ENCODE measurements around the gene SDS. TPM values are rescaled to one million over a fixed set of nuclear protein-coding genes. Genes with fewer than 3 reads are reported as not detected.

SDS gene
- total RNA-seq, 5 donors from 2014 or later (not counting 1 experiment from before 2014, with no cell fraction given) = 0.18 to 0.26 TPM; not detected in 3

- Mint-ChIP-seq H3K27ac (no peak overlapping the region), H3K27me3 (peaks cover 3 to 8% of the 10 kb centered on the region in 2 donors), H3K4me3 (no peak overlapping the region), H3K36me3 (no peaks in the 10 kb centered on the region), H3K9me3 (no peaks in the 10 kb centered on the region), H3K4me1 (no peaks in the 10 kb centered on the region)
- no peak overlapping the region for H3K4me3 ChIP-seq (ENCODE audit: control insufficient read depth in 1 of 2, extremely low read depth in 1 of 2, low read length in 1 of 2)
- no CpG with 5 or more reads among the region's 3 CpGs for WGBS (ENCODE audit: insufficient coverage)
- H3K27ac ChIP-seq (ENCODE audit: low read length) = no peak overlapping the region
- DNase-seq (no peak), ATAC-seq (replicated peaks in 1 of 4) (no peak)
- no peaks in the 10 kb centered on the region for H3K4me1 ChIP-seq (ENCODE audit: control insufficient read depth in 1 of 2, extremely low read depth in 1 of 2, insufficient read depth in 2 of 2, low read length in 2 of 2)
- no peaks in the 10 kb centered on the region for H3K9me3 ChIP-seq
- H3K36me3 ChIP-seq (ENCODE audit: control insufficient read depth in 2 of 2, extremely low read depth in 1 of 2, insufficient read depth in 1 of 2, low read length in 1 of 2) = no peaks in the 10 kb centered on the region
- POLR2A ChIA-PET = no interaction called here
- peaks cover 0 to 12% of the 10 kb centered on the region in 2 experiments for H3K27me3 ChIP-seq (replicated peaks in 1 of 2; ENCODE audit: control insufficient read depth in 2 of 2, extremely low read depth in 1 of 2, insufficient read depth in 2 of 2, low read length in 1 of 2)
- CTCF ChIA-PET = interaction anchor here in 1 of 2 donors (0.8 kb wide), 1 partner anchor 11 kb away, joined by 3 read pairs; no protein-coding TSS in a partner anchor
Observed at GRCh38 chr12:113347107-113347506, 56.6 kb downstream of the SDS start.

GRCh38 chr12:113346353-113346752 lies 57.3 kb downstream of the SDS start:
- Mint-ChIP-seq H3K27ac (no peak overlapping the region), H3K4me3 (no peak overlapping the region), H3K27me3 (peaks cover 3 to 8% of the 10 kb centered on the region in 2 donors), H3K36me3 (no peaks in the 10 kb centered on the region), H3K9me3 (no peaks in the 10 kb centered on the region), H3K4me1 (no peaks in the 10 kb centered on the region)
- ATAC-seq (replicated peaks in 1 of 4) (no peak), DNase-seq (no peak)
- POLR2A ChIA-PET = no interaction called here
- Histone ChIP-seq H3K4me1 (ENCODE audit: control insufficient read depth in 1 of 2, extremely low read depth in 1 of 2, insufficient read depth in 2 of 2, low read length in 2 of 2) (no peaks in the 10 kb centered on the region), H3K36me3 (ENCODE audit: control insufficient read depth in 2 of 2, extremely low read depth in 1 of 2, insufficient read depth in 1 of 2, low read length in 1 of 2) (no peaks in the 10 kb centered on the region), H3K9me3 (no peaks in the 10 kb centered on the region), H3K27me3 (replicated peaks in 1 of 2; ENCODE audit: control insufficient read depth in 2 of 2, extremely low read depth in 1 of 2, insufficient read depth in 2 of 2, low read length in 1 of 2) (peaks cover 0 to 12% of the 10 kb centered on the region in 2 experiments), H3K4me3 (ENCODE audit: control insufficient read depth in 1 of 2, extremely low read depth in 1 of 2, low read length in 1 of 2) (no peak overlapping the region), H3K27ac (ENCODE audit: low read length) (no peak overlapping the region)
- CTCF ChIA-PET = no interaction called here
- WGBS (ENCODE audit: insufficient coverage) = 89% methylated on average over 1 of the region's 5 CpGs

DNA sequence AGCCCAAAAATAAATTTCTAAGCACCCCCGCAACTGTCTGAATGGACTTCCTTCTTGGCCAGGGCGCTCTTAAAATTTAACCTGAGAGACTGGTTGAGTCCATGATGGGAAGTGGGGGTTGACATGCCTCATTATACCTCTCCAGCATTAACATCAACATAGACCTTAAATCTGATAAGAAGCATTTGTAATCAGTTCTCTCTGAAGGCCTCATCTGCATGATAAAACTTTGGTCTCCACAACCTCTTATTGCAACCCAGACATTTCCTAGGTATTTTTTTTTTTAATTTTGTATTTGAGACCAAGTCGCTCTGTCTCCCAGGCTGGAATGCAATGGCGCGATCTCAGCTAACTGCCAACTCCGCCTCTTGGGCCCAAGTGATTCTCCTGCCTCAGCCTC lies 58.4 kb downstream of the SDS start:
- no peak for ATAC-seq (replicated peaks in 1 of 4)
- H3K4me3 ChIP-seq (ENCODE audit: control insufficient read depth in 1 of 2, extremely low read depth in 1 of 2, low read length in 1 of 2) = no peak overlapping the region
- no peaks in the 10 kb centered on the region for H3K9me3 ChIP-seq
- no peaks in the 10 kb centered on the region for H3K9me3 Mint-ChIP-seq
- ChIA-PET POLR2A (interaction anchor here in 1 of 2 donors (0.7 kb wide), 1 partner anchor 9 kb away, joined by 3 read pairs; no protein-coding TSS in a partner anchor), CTCF (no interaction called here)
- H3K27me3 Mint-ChIP-seq = peaks cover 3 to 8% of the 10 kb centered on the region in 2 donors
- WGBS (ENCODE audit: insufficient coverage) = 100% methylated on average over 3 of the region's 6 CpGs
- DNase-seq = no peak
- H3K4me3 Mint-ChIP-seq = no peak overlapping the region
- H3K36me3 ChIP-seq (ENCODE audit: control insufficient read depth in 2 of 2, extremely low read depth in 1 of 2, insufficient read depth in 1 of 2, low read length in 1 of 2) = no peaks in the 10 kb centered on the region
- H3K27ac ChIP-seq (ENCODE audit: low read length) = no peak overlapping the region
- H3K4me1 Mint-ChIP-seq = no peaks in the 10 kb centered on the region
- H3K4me1 ChIP-seq (ENCODE audit: control insufficient read depth in 1 of 2, extremely low read depth in 1 of 2, insufficient read depth in 2 of 2, low read length in 2 of 2) = no peaks in the 10 kb centered on the region
- peaks cover 0 to 12% of the 10 kb centered on the region in 2 experiments for H3K27me3 ChIP-seq (replicated peaks in 1 of 2; ENCODE audit: control insufficient read depth in 2 of 2, extremely low read depth in 1 of 2, insufficient read depth in 2 of 2, low read length in 1 of 2)
- H3K27ac Mint-ChIP-seq = no peak overlapping the region
- no peaks in the 10 kb centered on the region for H3K36me3 Mint-ChIP-seq

Other genes starting within 250 kb of the SDS start
- 10 to 100 TPM; 86.1 to 100.0 (median 88.0) TPM for gene DDX54, start 218.4 kb downstream of the SDS start, total RNA-seq
- gene RITA1, start 218.2 kb downstream of the SDS start, total RNA-seq = 10 to 100 TPM in 3 of 5 donors, 1 to 10 TPM in 2; 7.8 to 17.8 (median 13.8) TPM
- 10 to 100 TPM; 58.8 to 81.6 (median 73.5) TPM for gene TPCN1, start 182.4 kb downstream of the SDS start, total RNA-seq
- 100 to 1,000 TPM in 3 of 5 donors, 10 to 100 TPM in 2; 76.7 to 120 (median 102) TPM for gene SLC8B1, start 68.8 kb downstream of the SDS start, total RNA-seq
- gene PLBD2, start 45.3 kb downstream of the SDS start, total RNA-seq = 10 to 100 TPM; 14.1 to 19.0 (median 15.1) TPM
- 1 to 10 TPM in 1 of 5 donors, under 1 TPM in 3, not detected in 1; 0.19 to 2.3 (median 0.44) TPM for gene SDSL, start 18.5 kb upstream of the SDS start, total RNA-seq
- not detected for gene LHX5, start 68.0 kb upstream of the SDS start, total RNA-seq

All from T-cell (primary cell).